HepG2 (cell line): ENCODE data around the gene NDUFV1. TPM values are rescaled to one million over a fixed set of nuclear protein-coding genes. Genes with fewer than 3 reads are reported as not detected.

Experiments used
- ATAC-seq: fragments of 200-7000 bp; cut with Tn5 transposase; 3 replicates; pipeline ENCODE4 v1.9.1; 2020; ENCODE audit warnings: mild to moderate bottlenecking, moderate library complexity
- BruUV-seq: library from RNA; stranded (reverse); fragments of 400-500 nt; replicated peaks from 2 replicates; lab custom pipeline; 2021; lab: Mats Ljungman, UMichigan
- CTCF ChIA-PET: fragments of 300-600 bp; formaldehyde crosslinking; extraction: SDS; loops from one replicate; lab custom pipeline; 2021; ENCODE audit warnings: low total read pairs, inconsistent platforms, low intra/inter-chr PET ratio; lab: Yijun Ruan, JAX
- POLR2A ChIA-PET: fragments of 350-600 bp; sonication (Branson Sonifier 250); formaldehyde crosslinking; loops from one replicate; lab custom pipeline; 2020; ENCODE audit warnings: antibody characterized with exemption, inconsistent platforms; lab: Yijun Ruan, JAX
- DNase-seq: peaks from one replicate; pipeline ENCODE4 v3.0.0-alpha.2; 2015; ENCODE audit warnings: low spot score
- FAIRE-seq: peaks from 3 replicates; lab custom pipeline; 2011; peaks lifted over from hg19 to GRCh38; lab: Jason Lieb, UNC
- H2AFZ ChIP-seq: one replicate; pipeline ENCODE4 v1.6.1; 2011; ENCODE audit warnings: low read length, inconsistent platforms
- H3K27ac ChIP-seq: fragments of 300-600 bp; 3 replicates; pipeline ENCODE4 v1.8.0; 2011; ENCODE audit warnings: mixed run types, mild to moderate bottlenecking, mixed read lengths, low read length, inconsistent platforms; ENCODE audit not compliant: insufficient read depth; ENCODE audit errors: extremely low read length
- H3K27me3 ChIP-seq, 2 experiments: fragments of 200-600 bp in 1 of 2; 2 replicates in 1 of 2; 3 replicates in 1 of 2; pipeline versions ENCODE4 v1.6.0 to v1.8.0; 2011; ENCODE audit warnings: low read length in 2 of 2, mild to moderate bottlenecking in 2 of 2, moderate library complexity in 2 of 2, inconsistent platforms in 1 of 2; ENCODE audit not compliant: insufficient read depth in 2 of 2, control insufficient read depth in 1 of 2
- H3K36me3 ChIP-seq, 2 experiments: fragments of 200-600 bp in 1 of 2; replicated peaks in 1 of 2; 2 replicates in 1 of 2; 3 replicates in 1 of 2; pipeline versions ENCODE4 v1.5.1 to v1.8.0; 2011; ENCODE audit warnings: low read length in 2 of 2, inconsistent platforms in 1 of 2; ENCODE audit not compliant: insufficient read depth in 2 of 2, control insufficient read depth in 1 of 2
- H3K4me1 ChIP-seq: 2 replicates; pipeline ENCODE4 v1.5.1; 2012; ENCODE audit warnings: low read length, inconsistent platforms; ENCODE audit not compliant: insufficient read depth
- H3K4me2 ChIP-seq: 2 replicates; pipeline ENCODE4 v1.6.0; 2011; ENCODE audit warnings: low read depth, low read length, inconsistent platforms
- H3K4me3 ChIP-seq, 3 experiments: fragments of 200-600 bp in 1 of 3; sonication (generic), shearing (Covaris generic) in 1 of 3; replicated peaks in 1 of 3; 2 replicates each; pipeline ENCODE4 v1.5.1; 2011 to 2016; ENCODE audit warnings: low read length in 3 of 3, inconsistent platforms in 2 of 3, low read depth in 2 of 3, mild to moderate bottlenecking in 2 of 3, control low read depth in 1 of 3, mixed read lengths in 1 of 3; ENCODE audit not compliant: insufficient read depth in 1 of 3
- H3K79me2 ChIP-seq: one replicate; pipeline ENCODE4 v1.6.1; 2011; ENCODE audit warnings: low read length, inconsistent platforms; ENCODE audit not compliant: insufficient read depth
- H3K9ac ChIP-seq: 2 replicates; pipeline ENCODE4 v1.6.0; 2011; ENCODE audit warnings: mild to moderate bottlenecking, low read depth, low read length, inconsistent platforms; ENCODE audit not compliant: insufficient read depth
- H3K9me3 ChIP-seq: 2 replicates; pipeline ENCODE4 v1.5.1; 2012; ENCODE audit warnings: mild to moderate bottlenecking, low read length
- H4K20me1 ChIP-seq: 2 replicates; pipeline ENCODE4 v1.6.0; 2011; ENCODE audit warnings: inconsistent platforms, mild to moderate bottlenecking, low read length, moderate library complexity; ENCODE audit not compliant: insufficient read depth
- GABPB1 ChIP-seq: IDR thresholded peaks from 2 replicates; pipeline ENCODE4 v1.6.1; 2016; ENCODE audit warnings: mild to moderate bottlenecking, missing genetic modification reagents, moderate library complexity, missing compliant biosample characterization
- IKZF1 ChIP-seq: fragments of 450-650 bp; IDR thresholded peaks from 2 replicates; pipeline ENCODE4 v1.7.1; 2016
- KDM2A ChIP-seq: sonication (generic); formaldehyde crosslinking; IDR thresholded peaks from 2 replicates; pipeline ENCODE4 v1.4.0; 2020; ENCODE audit warnings: low read depth, missing genetic modification reagents, borderline replicate concordance
- MEIS1 ChIP-seq: sonication (generic); formaldehyde crosslinking; IDR thresholded peaks from 2 replicates; pipeline ENCODE4 v1.9.0; 2021; ENCODE audit warnings: mild to moderate bottlenecking, missing genetic modification reagents, moderate library complexity, borderline replicate concordance
- MEIS2 ChIP-seq: sonication (generic); formaldehyde crosslinking; IDR thresholded peaks from 2 replicates; pipeline ENCODE4 v1.9.0; 2021; ENCODE audit warnings: mild to moderate bottlenecking, missing genetic modification reagents
- NCOA1 ChIP-seq: sonication (generic); formaldehyde crosslinking; IDR thresholded peaks from 2 replicates; pipeline ENCODE4 v1.9.0; 2021; ENCODE audit warnings: missing genetic modification reagents
- RELA ChIP-seq: sonication (generic); formaldehyde crosslinking; IDR thresholded peaks from 2 replicates; pipeline ENCODE4 v1.4.0; 2020; ENCODE audit warnings: missing genetic modification reagents
- ZFX ChIP-seq: sonication (generic); formaldehyde crosslinking; IDR thresholded peaks from 2 replicates; pipeline ENCODE4 v1.4.0; 2020; ENCODE audit warnings: mild to moderate bottlenecking, low read depth, missing genetic modification reagents, moderate library complexity
- ZNF564 ChIP-seq: sonication (generic); formaldehyde crosslinking; IDR thresholded peaks from 2 replicates; pipeline ENCODE4 v1.8.1; 2023; ENCODE audit warnings: mild to moderate bottlenecking, missing genetic modification reagents
- WGBS: methylation state at CpG from one replicate; pipeline ENCODE4 v1.1.6; 2017; ENCODE audit warnings: low lambda C conversion rate; 5-methylcytosine and 5-hydroxymethylcytosine counted together
- in situ Hi-C: cut with HindIII; loops from 2 replicates; pipeline ENCODE4 v1.10.0; 2017; ENCODE audit warnings: low pct_unique_long_range_greater_than_20kb; ENCODE audit not compliant: extremely low pct_ligation_motif_present
- intact Hi-C: fragments of 100-400 bp; cut with micrococcal nuclease; formaldehyde crosslinking; loops from one replicate; pipeline ENCODE4 v1.10.0; 2022; ENCODE audit not compliant: unreplicated experiment
- polyA plus RNA-seq, 8 experiments: library from polyadenylated mRNA; depleted of rRNA in 3 of 8; stranded (reverse) in 7 of 8; unstranded in 1 of 8; fragments of >200 nt; fragmentation: Illumina TruSeq in 4 of 8; extraction: Trizol in 4 of 8; gene quantifications; 2 replicates each; pipeline versions ENCODE4 v1.2.1 to v1.2.3, GENCODE V29; 2011 to 2016; ENCODE audit warnings: low read depth in 4 of 8, missing spikeins in 1 of 8, mixed read lengths in 1 of 8; ENCODE audit not compliant: insufficient read depth in 1 of 8
- total RNA-seq, 5 experiments: library from RNA; depleted of rRNA; stranded (reverse); fragments of >200 nt; fragmentation: Illumina TruSeq; extraction: Trizol; gene quantifications; 2 replicates each; pipeline ENCODE4 v1.2.3, GENCODE V29; 2016; ENCODE audit warnings: low read depth in 1 of 5
- TF ChIP-seq, protein P1 (sequence below): sonication (generic); formaldehyde crosslinking; IDR thresholded peaks from 2 replicates; pipeline ENCODE4 v1.8.0; 2022; ENCODE audit warnings: low read depth, missing genetic modification reagents
- TF ChIP-seq, protein P2 (sequence below): sonication (generic); formaldehyde crosslinking; IDR thresholded peaks from 2 replicates; pipeline ENCODE4 v1.8.1; 2023; ENCODE audit warnings: mild to moderate bottlenecking, missing genetic modification reagents
- TF ChIP-seq, protein P3 (sequence below): sonication (generic); formaldehyde crosslinking; IDR thresholded peaks from 2 replicates; pipeline ENCODE4 v1.8.0; 2022; ENCODE audit warnings: mild to moderate bottlenecking, missing genetic modification reagents
- TF ChIP-seq, protein P4 (sequence below): sonication (generic); formaldehyde crosslinking; IDR thresholded peaks from 2 replicates; pipeline ENCODE4 v1.5.0; 2020; ENCODE audit warnings: mild to moderate bottlenecking, missing genetic modification reagents, borderline replicate concordance

NDUFV1 gene
- total and polyA plus RNA-seq, 2 of the 13 experiments (the other 11 are each of a cell fraction or from before 2014, with no cell fraction given) = 88.9 to 137 TPM

DNA sequence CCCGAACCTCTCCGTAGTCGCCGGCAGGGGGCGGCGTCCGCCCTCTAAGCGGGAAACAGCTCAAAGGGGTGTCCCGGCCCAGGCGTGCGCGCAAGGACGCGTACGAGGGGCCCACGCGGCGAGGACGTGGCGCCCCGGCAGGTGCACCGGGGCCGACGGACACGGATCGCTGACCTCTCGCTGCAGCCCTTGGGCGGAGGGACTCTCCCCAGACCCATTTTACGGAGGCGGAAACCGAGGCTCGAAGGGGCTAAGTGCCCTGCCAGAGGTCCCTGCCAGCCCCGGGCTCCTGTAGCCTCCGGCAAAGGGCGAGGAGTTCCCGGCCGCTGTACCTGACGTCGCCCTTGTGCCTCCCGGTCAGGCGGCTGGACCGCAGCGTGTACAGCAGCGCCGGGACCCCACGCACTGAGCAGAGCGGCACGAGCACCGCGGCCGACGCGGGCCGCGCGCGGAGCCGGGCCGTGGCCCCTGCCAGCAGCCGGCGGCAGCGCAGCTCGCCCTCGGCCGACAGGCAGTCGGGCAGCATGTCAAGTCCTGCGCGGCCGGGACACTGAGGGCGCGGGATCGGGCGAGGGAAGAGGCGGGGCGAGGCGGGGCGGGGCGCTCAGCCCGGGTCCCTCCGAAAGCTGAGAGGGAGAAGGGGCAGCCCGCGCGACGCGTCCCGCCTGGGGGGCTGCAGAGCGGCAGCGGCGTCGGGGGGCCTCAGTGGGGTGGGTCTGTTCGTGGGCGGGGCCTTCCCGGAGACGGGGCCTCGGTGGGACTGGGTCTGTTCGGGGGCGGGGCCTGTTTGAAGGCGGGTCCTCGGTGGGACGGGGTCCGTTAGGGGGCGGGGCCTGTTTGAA lies 22.9 kb downstream of the NDUFV1 start, which contains the start of gene NUDT8:
NUDT8 (minus strand) TSS at position 552 of the 842 bp plus-strand sequence; CDS start at position 526, 26 bp downstream.
- no peak within 1 kb of the TSS for H2AFZ ChIP-seq
- BruUV-seq = no TSS peak
- peak within 1 kb of the TSS; percentile 91 for H3K4me2 ChIP-seq
- WGBS = 3% methylated on average over 14 of the region's 102 CpGs
- no peak for FAIRE-seq
- peak within 1 kb of the TSS; percentile 54 to 86 (median 71) for H3K4me3 ChIP-seq
- H3K9ac ChIP-seq = peak within 1 kb of the TSS; percentile 78
- DNase-seq = peak; percentile 65
- H3K79me2 ChIP-seq = no peaks in the 10 kb centered on the region
- no peaks in the 10 kb centered on the region; a peak in 1 of 5 replicates for H3K27me3 ChIP-seq
- peak within 1 kb of the TSS; percentile 84 for H3K27ac ChIP-seq
- in situ Hi-C loops (no loop called here), intact Hi-C loops (loop anchor here (1.0 kb wide), 1 partner anchor 30 kb away; no protein-coding TSS in a partner anchor)
- H4K20me1 ChIP-seq = no peaks in the 10 kb centered on the region
- H3K4me1 ChIP-seq = peaks cover 56% of the 10 kb centered on the region
- H3K36me3 ChIP-seq = no peaks in the 10 kb centered on the region
- CTCF ChIA-PET = interaction anchor here (1.0 to 2.1 kb wide), 3 partner anchors 14 to 30 kb away, joined by 5 to 16 read pairs (median 13); no protein-coding TSS in a partner anchor
- no peaks in the 10 kb centered on the region for H3K9me3 ChIP-seq
- peak; percentile 61 for ATAC-seq
- POLR2A ChIA-PET = interaction anchor here (1.0 to 4.8 kb wide), 19 partner anchors 10 to 276 kb away, joined by 3 to 52 read pairs (median 6); partner anchors contain the start of genes ACY3, AIP, POLD4 and PPP1CA
- TF ChIP-seq, protein P1, sequence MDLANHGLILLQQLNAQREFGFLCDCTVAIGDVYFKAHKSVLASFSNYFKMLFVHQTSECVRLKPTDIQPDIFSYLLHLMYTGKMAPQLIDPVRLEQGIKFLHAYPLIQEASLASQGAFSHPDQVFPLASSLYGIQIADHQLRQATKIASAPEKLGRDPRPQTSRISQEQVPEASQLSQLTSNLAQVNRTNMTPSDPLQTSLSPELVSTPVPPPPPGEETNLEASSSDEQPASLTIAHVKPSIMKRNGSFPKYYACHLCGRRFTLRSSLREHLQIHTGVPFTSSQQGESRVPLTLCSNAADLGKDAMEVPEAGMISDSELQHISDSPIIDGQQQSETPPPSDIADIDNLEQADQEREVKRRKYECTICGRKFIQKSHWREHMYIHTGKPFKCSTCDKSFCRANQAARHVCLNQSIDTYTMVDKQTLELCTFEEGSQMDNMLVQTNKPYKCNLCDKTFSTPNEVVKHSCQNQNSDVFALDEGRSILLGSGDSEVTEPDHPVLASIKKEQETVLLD = no peak
- TF ChIP-seq IKZF1 (no peak), KDM2A (CRISPR knock-in tag) (peak; percentile 88), ZFX (CRISPR knock-in tag) (peak; percentile 81), ZNF564 (CRISPR knock-in tag) (peak; percentile 48), GABPB1 (peak; percentile 66; the same call in 1 of the 2 replicates), NCOA1 (no peak), MEIS2 (CRISPR knock-in tag) (0 out of 2 replicates have a peak, but pooled peaks have one; percentile 34), MEIS1 (CRISPR knock-in tag) (peak; percentile 88), RELA (CRISPR knock-in tag) (0 out of 2 replicates have a peak, but pooled peaks have one; percentile 12)
- TF ChIP-seq, protein P2, sequence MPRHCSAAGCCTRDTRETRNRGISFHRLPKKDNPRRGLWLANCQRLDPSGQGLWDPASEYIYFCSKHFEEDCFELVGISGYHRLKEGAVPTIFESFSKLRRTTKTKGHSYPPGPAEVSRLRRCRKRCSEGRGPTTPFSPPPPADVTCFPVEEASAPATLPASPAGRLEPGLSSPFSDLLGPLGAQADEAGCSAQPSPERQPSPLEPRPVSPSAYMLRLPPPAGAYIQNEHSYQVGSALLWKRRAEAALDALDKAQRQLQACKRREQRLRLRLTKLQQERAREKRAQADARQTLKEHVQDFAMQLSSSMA (CRISPR knock-in tag) = no peak
- TF ChIP-seq, protein P3, sequence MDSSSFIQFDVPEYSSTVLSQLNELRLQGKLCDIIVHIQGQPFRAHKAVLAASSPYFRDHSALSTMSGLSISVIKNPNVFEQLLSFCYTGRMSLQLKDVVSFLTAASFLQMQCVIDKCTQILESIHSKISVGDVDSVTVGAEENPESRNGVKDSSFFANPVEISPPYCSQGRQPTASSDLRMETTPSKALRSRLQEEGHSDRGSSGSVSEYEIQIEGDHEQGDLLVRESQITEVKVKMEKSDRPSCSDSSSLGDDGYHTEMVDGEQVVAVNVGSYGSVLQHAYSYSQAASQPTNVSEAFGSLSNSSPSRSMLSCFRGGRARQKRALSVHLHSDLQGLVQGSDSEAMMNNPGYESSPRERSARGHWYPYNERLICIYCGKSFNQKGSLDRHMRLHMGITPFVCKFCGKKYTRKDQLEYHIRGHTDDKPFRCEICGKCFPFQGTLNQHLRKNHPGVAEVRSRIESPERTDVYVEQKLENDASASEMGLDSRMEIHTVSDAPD (CRISPR knock-in tag) = no peak
- TF ChIP-seq, protein P4, sequence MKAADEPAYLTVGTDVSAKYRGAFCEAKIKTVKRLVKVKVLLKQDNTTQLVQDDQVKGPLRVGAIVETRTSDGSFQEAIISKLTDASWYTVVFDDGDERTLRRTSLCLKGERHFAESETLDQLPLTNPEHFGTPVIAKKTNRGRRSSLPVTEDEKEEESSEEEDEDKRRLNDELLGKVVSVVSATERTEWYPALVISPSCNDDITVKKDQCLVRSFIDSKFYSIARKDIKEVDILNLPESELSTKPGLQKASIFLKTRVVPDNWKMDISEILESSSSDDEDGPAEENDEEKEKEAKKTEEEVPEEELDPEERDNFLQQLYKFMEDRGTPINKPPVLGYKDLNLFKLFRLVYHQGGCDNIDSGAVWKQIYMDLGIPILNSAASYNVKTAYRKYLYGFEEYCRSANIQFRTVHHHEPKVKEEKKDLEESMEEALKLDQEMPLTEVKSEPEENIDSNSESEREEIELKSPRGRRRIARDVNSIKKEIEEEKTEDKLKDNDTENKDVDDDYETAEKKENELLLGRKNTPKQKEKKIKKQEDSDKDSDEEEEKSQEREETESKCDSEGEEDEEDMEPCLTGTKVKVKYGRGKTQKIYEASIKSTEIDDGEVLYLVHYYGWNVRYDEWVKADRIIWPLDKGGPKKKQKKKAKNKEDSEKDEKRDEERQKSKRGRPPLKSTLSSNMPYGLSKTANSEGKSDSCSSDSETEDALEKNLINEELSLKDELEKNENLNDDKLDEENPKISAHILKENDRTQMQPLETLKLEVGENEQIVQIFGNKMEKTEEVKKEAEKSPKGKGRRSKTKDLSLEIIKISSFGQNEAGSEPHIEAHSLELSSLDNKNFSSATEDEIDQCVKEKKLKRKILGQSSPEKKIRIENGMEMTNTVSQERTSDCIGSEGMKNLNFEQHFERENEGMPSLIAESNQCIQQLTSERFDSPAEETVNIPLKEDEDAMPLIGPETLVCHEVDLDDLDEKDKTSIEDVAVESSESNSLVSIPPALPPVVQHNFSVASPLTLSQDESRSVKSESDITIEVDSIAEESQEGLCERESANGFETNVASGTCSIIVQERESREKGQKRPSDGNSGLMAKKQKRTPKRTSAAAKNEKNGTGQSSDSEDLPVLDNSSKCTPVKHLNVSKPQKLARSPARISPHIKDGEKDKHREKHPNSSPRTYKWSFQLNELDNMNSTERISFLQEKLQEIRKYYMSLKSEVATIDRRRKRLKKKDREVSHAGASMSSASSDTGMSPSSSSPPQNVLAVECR (CRISPR knock-in tag) = peak; percentile 36; the same call in 1 of the 2 replicates
